ENCODE results near the gene LDLRAD4.
A peak's percentile ranks its signal among the peaks of the same experiment; 100 is the strongest.

LDLRAD4 gene

GRCh38 chr18:13392899-13393298 is 174.3 kb downstream of the LDLRAD4 start:
- H3K27ac Mint-ChIP-seq, result no peak overlapping the region
- ATAC-seq (no peak), DNase-seq (ENCODE audit: low spot score in 2 of 2) (no peak)
- no peaks in the 10 kb centered on the region for H3K36me3 Mint-ChIP-seq
- H3K9me3 Mint-ChIP-seq, result no peaks in the 10 kb centered on the region
- H3K4me3 Mint-ChIP-seq, result no peak overlapping the region
- no peaks in the 10 kb centered on the region for H3K4me1 Mint-ChIP-seq

DNA sequence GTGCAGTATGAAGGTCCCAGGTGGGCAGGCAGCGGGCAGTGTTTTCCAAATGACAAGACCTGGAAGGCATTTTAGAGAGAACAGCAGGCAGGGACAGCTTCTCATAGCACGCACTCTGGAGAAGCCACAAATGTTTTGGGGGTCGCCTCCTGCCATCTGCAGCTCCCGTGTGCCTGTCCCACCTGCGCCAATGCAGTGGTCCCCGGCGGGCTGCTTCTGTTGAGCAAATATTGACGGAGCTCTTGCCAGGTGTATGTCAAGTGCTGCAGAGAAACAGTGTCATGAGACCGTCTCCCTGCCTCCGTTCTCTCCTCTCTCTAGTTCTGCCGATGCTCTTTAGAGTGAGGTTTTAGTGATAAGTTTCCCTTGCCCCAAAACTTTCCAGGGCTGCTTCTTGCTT is 174.8 kb downstream of the LDLRAD4 start:
- DNase-seq (ENCODE audit: low spot score in 2 of 2) (no peak), ATAC-seq (no peak)
- H3K4me1 Mint-ChIP-seq, result no peaks in the 10 kb centered on the region
- no peak overlapping the region for H3K27ac Mint-ChIP-seq
- H3K9me3 Mint-ChIP-seq, result no peaks in the 10 kb centered on the region
- H3K4me3 Mint-ChIP-seq, result no peak overlapping the region
- H3K36me3 Mint-ChIP-seq, result no peaks in the 10 kb centered on the region

DNA sequence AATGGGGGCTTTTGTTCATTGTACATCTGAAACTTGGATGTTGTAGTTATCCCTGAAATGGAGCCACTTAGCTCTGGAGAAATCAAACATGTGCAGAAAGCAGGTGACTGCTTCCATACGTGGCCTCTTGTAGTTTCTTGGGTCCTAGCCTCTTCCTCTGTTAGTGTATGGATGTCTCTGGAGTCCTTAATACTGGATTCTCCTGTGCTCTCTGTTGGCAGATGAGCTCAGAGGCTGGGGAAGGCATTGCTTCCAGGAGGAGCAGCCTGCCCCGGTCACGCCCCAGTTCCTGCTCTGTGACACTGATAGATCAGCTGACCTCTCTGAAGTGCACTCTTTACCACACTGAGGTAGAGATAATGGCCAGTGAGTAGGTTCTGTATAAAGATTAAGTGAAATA is 176.2 kb downstream of the LDLRAD4 start:
- H3K4me1 Mint-ChIP-seq, result no peaks in the 10 kb centered on the region
- no peaks in the 10 kb centered on the region for H3K36me3 Mint-ChIP-seq
- ATAC-seq, result no peak
- no peak overlapping the region for H3K4me3 Mint-ChIP-seq
- no peak overlapping the region for H3K27ac Mint-ChIP-seq
- H3K9me3 Mint-ChIP-seq, result no peaks in the 10 kb centered on the region
- no peak for DNase-seq (ENCODE audit: low spot score in 2 of 2)

DNA sequence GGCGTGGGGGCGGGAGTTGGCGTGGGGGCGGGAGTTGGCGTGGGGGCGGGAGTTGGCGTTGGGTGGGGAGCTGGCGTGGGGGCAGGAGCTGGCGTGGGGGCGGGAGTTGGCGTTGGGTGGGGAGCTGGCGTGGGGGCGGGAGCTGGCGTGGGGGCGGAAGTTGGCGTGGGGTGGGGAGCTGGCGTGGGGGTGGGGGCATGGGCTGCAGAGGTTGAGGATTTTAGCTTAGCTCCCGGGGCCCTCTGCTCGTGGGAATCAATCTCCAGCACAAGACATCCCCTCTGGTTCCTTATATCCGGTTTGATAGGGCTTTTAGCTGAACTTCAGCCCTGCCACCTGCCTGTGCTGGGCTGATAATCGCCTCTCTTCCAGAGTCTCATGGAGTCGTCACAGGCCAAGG is 177.0 kb downstream of the LDLRAD4 start:
- Mint-ChIP-seq H3K27ac (no peak overlapping the region), H3K4me1 (no peaks in the 10 kb centered on the region), H3K36me3 (no peaks in the 10 kb centered on the region), H3K9me3 (no peaks in the 10 kb centered on the region), H3K4me3 (no peak overlapping the region)
- DNase-seq (ENCODE audit: low spot score in 2 of 2), result no peak
- ATAC-seq, result no peak

DNA sequence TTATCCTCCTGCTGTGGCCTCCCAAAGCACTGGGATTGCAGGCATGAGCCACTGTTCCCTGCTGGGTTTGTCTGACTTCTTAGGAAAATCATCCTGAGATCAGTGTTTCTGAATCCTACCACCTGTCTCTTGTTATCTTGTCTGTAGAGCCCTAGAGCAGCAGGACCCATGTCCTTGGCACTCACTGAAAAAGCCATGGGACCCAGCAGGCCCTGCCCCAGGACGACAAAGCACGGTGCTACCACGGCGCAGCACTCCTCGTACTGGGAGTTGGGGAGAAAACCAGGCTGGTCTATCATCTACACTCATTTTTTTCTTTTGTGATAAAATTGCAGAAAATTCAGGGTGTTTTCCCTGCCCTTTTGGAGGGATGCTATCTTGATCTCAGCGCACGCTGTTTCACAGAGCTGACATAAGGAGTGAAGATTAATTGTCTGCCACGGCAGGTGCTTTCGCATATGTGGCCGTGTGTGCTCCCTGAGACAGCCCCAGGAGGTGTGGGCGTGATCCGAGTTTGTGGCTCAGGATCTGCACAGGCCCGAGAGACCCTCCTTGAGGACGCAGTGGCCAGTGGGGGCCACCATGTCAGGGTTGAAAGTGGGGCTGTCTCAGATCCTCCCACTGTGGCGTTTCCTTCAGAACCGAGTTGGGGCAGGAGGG is 179.1 kb downstream of the LDLRAD4 start:
- H3K27ac Mint-ChIP-seq, result no peak overlapping the region
- H3K9me3 Mint-ChIP-seq, result no peaks in the 10 kb centered on the region
- DNase-seq (ENCODE audit: low spot score in 2 of 2), result no peak
- H3K36me3 Mint-ChIP-seq, result no peaks in the 10 kb centered on the region
- H3K4me1 Mint-ChIP-seq, result no peaks in the 10 kb centered on the region
- ATAC-seq, result no peak
- no peak overlapping the region for H3K4me3 Mint-ChIP-seq

DNA sequence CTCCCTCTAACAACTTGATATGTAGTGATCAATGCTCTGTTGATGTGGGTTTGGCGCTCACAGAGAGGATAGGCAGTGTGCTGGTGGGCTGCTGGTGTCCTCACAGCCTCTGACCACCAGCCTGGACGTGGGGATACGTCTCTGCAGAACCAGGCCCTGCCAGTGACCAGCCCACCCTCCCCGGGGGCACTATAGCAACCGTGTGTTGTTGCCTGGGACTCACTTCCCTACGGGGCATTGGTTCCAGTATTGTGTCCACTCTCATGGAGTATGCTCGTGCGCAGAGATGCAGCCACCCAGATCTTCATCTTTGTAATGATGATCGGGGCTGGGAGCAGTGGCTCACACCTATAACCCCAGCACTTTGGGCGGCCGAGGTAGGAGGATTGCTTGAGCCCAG is 180.1 kb downstream of the LDLRAD4 start:
- H3K27ac Mint-ChIP-seq, result peak overlapping the region; percentile 60
- no peaks in the 10 kb centered on the region for H3K4me1 Mint-ChIP-seq
- DNase-seq (ENCODE audit: low spot score in 2 of 2), result no peak
- H3K9me3 Mint-ChIP-seq, result no peaks in the 10 kb centered on the region
- no peak for ATAC-seq
- H3K4me3 Mint-ChIP-seq, result no peak overlapping the region
- H3K36me3 Mint-ChIP-seq, result no peaks in the 10 kb centered on the region

DNA sequence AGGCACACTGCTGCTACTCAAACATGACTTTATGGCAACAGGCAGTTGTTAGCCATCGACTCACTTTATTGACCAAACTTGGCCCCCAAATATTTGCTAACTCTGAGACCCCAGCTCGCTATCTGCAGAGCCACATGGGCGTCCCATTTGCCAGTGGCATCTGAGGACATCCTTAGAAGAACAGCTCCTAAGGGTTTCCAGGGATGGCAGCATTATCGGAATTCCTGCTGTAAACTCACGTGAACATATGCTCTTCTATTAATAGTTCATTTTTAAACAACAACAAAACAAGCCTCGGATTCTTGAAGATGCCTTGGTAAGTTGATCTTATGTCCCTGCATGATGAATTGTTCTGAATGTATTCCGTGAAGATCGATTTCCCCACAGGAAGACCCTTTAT is 181.0 kb downstream of the LDLRAD4 start:
- H3K4me3 Mint-ChIP-seq, result no peak overlapping the region
- H3K4me1 Mint-ChIP-seq, result no peaks in the 10 kb centered on the region
- no peaks in the 10 kb centered on the region for H3K9me3 Mint-ChIP-seq
- DNase-seq (ENCODE audit: low spot score in 2 of 2) (no peak), ATAC-seq (no peak)
- no peaks in the 10 kb centered on the region for H3K36me3 Mint-ChIP-seq
- no peak overlapping the region for H3K27ac Mint-ChIP-seq

DNA sequence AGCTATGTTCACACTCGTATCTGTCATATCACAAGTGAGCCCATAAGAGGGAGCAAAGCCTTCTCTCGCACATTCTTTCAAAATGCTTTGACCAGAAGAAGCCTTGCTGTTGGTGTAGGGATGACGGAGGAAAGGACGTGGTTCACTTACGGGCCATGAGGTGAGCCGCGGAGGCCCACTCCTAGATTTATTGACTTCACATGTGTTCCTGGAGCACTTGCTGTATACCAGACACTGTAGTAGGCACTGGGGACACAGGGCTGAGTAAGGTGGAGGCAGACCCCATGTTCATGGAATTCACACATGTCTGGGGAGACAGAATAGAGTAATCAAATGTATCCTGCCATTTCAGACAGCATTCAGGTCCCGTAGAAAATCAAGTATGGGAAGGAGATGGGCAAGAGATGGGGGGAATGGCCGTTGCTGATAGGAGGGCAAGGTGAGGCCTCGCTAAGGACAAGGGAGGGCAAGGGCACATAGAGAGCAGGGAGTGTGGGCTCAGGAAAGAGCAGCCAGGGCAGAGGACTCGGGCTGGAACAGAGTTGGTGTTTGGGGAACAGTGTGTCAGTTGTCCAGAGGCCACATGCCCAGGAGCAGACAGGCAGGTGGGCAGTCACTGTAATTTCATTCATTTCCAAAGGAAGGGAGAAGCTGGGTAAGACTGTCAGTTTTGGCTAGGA is 182.2 kb downstream of the LDLRAD4 start:
- no peak for DNase-seq (ENCODE audit: low spot score in 2 of 2)
- Mint-ChIP-seq H3K4me3 (no peak overlapping the region), H3K27ac (no peak overlapping the region)

GRCh38 chr18:13401404-13401803 is 182.8 kb downstream of the LDLRAD4 start:
- no peaks in the 10 kb centered on the region for H3K4me1 Mint-ChIP-seq
- H3K9me3 Mint-ChIP-seq, result no peaks in the 10 kb centered on the region
- H3K36me3 Mint-ChIP-seq, result no peaks in the 10 kb centered on the region
- ATAC-seq (no peak), DNase-seq (ENCODE audit: low spot score in 2 of 2) (no peak)
- no peak overlapping the region for H3K4me3 Mint-ChIP-seq
- no peak overlapping the region for H3K27ac Mint-ChIP-seq

More for the DNA sequence above, 182.2 kb downstream of the LDLRAD4 start:
- Mint-ChIP-seq H3K9me3 (no peaks in the 10 kb centered on the region), H3K36me3 (no peaks in the 10 kb centered on the region), H3K4me1 (no peaks in the 10 kb centered on the region)
- ATAC-seq, result no peak

- no peak for ATAC-seq
- no peak for DNase-seq (ENCODE audit: low spot score in 2 of 2)
- Mint-ChIP-seq H3K9me3 (no peaks in the 10 kb centered on the region), H3K36me3 (no peaks in the 10 kb centered on the region), H3K4me1 (no peaks in the 10 kb centered on the region), H3K4me3 (no peak overlapping the region), H3K27ac (no peak overlapping the region)
Observed at GRCh38 chr18:13401826-13402225, 183.3 kb downstream of the LDLRAD4 start.

DNA sequence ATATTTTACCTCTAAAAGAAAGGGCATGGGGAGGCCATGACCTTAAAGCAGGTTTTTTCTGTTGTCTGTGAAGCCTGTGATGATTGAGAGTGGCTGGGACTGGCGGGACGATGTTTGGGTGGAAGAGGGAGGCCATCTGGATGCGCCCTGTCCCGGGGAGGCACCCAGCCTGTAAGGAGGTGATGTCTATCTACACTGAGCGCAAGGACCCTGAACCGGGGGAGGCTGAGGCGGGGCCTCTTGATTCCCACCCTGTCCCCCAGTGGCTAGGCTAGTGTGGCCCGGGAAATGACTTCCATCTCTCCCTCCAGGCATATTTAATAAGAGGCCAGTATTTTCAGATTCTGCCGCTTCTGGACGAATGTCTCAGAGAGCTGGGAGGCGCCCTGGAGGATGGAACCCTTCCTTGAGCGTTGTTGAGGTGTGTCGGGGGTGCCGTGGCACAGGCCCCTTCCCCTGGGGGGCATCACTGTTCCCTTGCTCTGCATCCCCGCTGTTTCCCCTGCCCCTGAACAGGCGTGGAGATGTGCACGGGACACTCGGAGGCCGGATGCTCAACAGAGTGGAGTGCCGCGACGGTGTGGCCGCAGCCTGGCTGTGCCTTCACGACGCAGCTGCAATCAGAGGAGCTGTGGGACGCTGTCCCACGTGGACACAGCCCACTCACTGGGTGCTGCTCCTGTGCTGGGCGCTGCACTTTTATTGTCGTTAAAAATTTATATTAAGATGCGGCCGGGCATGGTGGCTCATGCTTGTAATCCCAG is 185.4 kb downstream of the LDLRAD4 start:
- H3K4me3 Mint-ChIP-seq, result no peak overlapping the region
- no peak for DNase-seq (ENCODE audit: low spot score in 2 of 2)
- no peaks in the 10 kb centered on the region for H3K4me1 Mint-ChIP-seq
- no peaks in the 10 kb centered on the region for H3K36me3 Mint-ChIP-seq
- H3K9me3 Mint-ChIP-seq, result no peaks in the 10 kb centered on the region
- ATAC-seq, result no peak
- H3K27ac Mint-ChIP-seq, result peak overlapping the region; percentile 29

DNA sequence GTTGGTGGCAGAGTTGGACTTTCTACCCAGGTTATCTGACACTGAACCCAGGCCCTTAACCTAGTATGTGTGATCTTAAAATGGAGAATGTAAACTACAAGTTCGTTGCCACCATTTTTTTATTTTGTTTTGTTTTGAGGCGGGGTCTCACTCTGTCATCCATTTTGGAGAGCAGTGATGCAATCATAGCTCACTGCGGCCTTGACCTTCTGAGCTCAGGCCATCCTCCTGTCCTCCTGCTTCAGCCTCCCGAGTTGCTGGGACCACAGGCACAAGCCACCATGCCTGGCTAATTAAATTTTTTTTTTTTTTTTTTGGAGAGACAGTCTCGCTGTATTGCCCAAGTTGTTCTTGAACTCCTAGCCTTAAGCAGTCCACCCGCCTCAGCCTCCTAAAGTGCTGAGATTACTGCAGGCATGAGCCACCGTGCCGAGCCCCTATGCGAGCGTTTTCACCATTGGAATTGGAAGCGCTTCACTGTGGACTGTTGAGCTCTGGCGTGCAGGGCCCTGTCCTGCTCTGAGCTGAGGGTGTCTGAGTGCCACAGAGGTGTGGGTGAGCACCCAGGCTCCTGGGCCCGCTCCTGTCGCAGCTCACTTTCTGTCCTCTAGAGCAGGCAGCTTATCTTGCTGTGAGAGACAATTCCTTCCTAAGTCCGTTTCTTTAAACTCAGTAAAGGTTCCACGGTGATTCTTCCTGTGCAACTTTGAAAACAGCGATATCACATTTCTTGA is 186.9 kb downstream of the LDLRAD4 start:
- no peak for ATAC-seq
- Mint-ChIP-seq H3K36me3 (no peaks in the 10 kb centered on the region), H3K27ac (no peak overlapping the region), H3K9me3 (no peaks in the 10 kb centered on the region), H3K4me3 (no peak overlapping the region), H3K4me1 (no peaks in the 10 kb centered on the region)
- no peak for DNase-seq (ENCODE audit: low spot score in 2 of 2)

GRCh38 chr18:13406049-13406615 is 187.6 kb downstream of the LDLRAD4 start:
- H3K36me3 Mint-ChIP-seq, result no peaks in the 10 kb centered on the region
- ATAC-seq, result no peak
- no peaks in the 10 kb centered on the region for H3K4me1 Mint-ChIP-seq
- H3K4me3 Mint-ChIP-seq, result no peak overlapping the region
- no peak for DNase-seq (ENCODE audit: low spot score in 2 of 2)
- no peaks in the 10 kb centered on the region for H3K9me3 Mint-ChIP-seq
- H3K27ac Mint-ChIP-seq, result no peak overlapping the region

DNA sequence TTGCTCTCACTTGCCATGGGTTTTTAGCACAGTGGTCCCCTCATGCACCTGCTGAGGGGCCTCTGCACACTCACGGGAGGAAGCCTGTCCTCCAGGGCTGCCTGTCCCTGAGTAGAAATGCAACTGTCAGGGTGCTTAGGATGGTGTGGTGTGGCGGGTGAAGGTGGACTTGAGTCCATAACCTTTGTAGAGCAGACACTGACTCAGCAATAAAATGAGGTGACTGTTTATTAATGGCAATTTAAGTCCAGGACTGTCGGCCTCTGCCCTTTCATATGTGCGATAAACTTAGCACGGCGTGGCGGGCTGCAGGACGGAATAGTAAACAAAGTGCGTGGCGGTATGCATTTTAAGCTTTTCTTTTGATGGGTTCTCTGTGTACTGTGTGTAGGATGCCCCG is 188.2 kb downstream of the LDLRAD4 start:
- DNase-seq (ENCODE audit: low spot score in 2 of 2) (no peak), ATAC-seq (no peak)
- no peak overlapping the region for H3K4me3 Mint-ChIP-seq
- H3K9me3 Mint-ChIP-seq, result no peaks in the 10 kb centered on the region
- no peak overlapping the region for H3K27ac Mint-ChIP-seq
- no peaks in the 10 kb centered on the region for H3K36me3 Mint-ChIP-seq
- no peaks in the 10 kb centered on the region for H3K4me1 Mint-ChIP-seq

- Mint-ChIP-seq H3K27ac (no peak overlapping the region), H3K36me3 (no peaks in the 10 kb centered on the region), H3K9me3 (peaks cover 5% of the 10 kb centered on the region), H3K4me1 (no peaks in the 10 kb centered on the region), H3K4me3 (no peak overlapping the region)
- no peak for DNase-seq (ENCODE audit: low spot score in 2 of 2)
- ATAC-seq, result no peak
Observed at GRCh38 chr18:13407484-13407883, 188.9 kb downstream of the LDLRAD4 start.
